ENCODE data around the gene MRPS15.

The MRPS15 gene

GRCh38 chr1:36463463-36463802 lies 751 bp downstream of the MRPS15 start:
- DNase-seq (ENCODE audit: low read depth in 4 of 4, low spot score in 1 of 4): no peak

DNA sequence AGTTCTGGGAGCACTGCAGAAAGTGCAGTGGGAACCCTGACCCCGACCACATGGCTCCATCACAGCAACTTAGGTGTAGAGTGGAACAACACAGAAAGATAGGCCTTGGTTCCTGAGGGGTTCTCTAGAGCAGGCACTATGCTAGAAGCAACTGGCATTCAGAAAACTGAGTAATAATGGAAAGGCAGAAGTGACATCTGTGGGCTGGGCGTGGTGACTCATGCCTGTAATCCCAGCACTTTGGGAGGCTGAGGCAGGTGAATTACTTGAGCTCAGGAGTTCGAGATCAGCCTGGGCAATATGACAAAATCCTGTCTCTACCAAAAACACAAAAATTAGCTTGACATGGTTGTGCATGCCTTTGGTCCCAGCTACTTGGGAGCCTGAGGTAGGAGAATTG lies 5.3 kb downstream of the MRPS15 start:
- peak in 3 of 4 experiments; percentile 12 to 60 (median 32) for DNase-seq (ENCODE audit: low read depth in 4 of 4, low spot score in 1 of 4)

DNA sequence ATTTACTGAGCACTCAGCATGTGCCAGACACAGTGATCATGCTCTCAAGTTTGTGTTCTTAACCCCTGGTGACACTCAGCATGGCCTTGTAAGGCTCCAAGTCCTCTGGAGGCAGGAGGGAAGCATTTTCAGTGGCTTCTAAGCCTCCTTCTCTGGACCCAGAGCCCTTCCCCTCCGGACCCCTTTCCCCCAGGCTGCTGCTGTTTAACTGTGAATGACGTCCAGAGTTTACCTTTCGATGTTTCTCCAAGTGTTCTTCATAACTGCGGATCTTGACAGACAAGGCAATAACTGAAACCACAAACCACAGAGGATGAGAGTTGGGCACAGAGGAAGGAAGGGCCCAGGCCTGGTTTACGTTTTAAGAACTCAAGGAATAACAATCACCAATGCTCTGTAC lies 6.5 kb downstream of the MRPS15 start:
- DNase-seq (ENCODE audit: low read depth in 4 of 4, low spot score in 1 of 4): no peak

DNA sequence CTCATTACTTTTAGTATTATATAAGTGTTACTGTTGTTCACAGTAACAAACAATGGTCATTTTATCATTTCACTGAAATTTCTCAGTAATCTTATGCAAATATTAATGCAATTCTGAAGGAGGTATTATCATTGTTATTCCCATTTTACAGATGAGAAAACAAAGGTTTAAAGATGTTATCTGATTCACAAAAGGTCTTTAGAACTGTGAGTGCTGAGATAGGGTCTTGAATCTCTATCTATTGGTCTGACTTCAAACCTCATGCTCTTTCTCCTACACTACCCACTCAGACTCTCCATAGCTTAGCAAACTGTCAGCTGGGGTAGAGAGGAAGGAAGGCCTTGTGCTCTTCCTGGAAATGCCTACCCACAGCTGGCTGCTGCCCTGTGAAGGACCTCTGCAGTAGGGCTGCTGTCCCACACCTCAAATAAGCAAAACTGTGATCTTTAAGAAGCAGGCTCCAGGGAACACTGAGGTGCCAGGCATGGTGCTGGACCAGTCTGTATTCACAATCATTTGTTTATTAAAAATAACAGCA lies 7.7 kb downstream of the MRPS15 start:
- no peak for DNase-seq (ENCODE audit: low read depth in 4 of 4, low spot score in 1 of 4)

GRCh38 chr1:36455386-36455785 lies 8.8 kb downstream of the MRPS15 start:
- no peak for DNase-seq (ENCODE audit: low read depth in 4 of 4, low spot score in 1 of 4)

DNA sequence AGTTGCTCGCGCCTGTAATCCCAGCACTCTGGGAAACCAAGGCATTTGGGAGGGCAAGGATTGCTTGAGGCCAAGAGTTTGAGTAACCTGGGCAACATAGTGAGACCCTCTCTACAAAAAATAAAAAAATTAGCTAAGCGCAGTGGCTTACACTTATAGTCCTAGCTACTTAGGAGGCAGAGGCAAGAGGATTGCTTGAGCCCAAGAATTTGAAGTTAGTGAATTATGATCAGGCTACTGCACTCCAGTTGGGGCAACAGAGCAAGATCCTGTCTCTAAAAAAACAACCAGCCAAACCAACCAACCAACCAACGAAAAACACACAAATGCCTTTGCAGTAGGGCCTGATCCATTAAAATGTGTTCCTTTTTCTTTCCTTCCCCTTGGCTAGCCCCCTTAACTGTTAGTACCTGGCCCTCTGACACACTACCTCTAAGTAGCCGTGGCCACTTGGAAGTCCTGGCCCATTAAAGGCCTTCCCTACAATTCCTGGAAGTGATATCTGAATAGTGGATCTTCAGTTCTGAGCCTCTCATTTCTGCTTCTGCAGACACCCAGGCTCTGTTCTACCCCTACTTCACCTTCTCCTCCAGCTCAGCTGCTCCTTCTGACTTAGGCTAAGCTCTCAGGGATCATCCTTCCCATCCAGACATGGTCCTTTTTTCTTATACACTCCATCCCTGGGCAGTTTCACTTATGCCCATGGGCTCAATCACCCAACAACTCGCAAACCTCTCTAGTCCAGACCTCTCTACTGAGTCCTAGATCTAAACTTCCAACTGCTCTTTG lies 10.4 kb downstream of the MRPS15 start:
- DNase-seq (ENCODE audit: low read depth in 4 of 4, low spot score in 1 of 4): no peak

DNA sequence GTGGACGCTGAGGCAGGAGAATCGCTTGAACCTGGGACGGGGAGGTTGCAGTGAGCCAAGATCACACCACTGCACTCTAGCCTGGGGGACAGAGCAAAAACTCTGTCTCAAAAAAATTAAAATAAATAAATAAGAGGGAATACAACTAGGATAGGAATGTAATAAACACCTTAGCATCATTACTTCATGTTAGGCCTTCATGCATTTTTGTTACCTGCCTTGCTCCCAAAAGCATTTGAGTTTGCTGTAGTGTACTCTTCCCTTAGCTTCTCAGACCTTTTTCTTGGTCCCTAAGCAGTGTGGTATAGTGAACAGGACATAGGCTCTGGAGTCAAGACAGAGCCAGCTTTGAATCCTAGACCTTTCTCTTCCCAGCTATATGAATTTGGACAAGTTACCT lies 11.1 kb downstream of the MRPS15 start:
- DNase-seq (ENCODE audit: low read depth in 4 of 4, low spot score in 1 of 4): no peak

- no peak for DNase-seq (ENCODE audit: low read depth in 4 of 4, low spot score in 1 of 4)
These were observed 13.3 kb downstream of the MRPS15 start for GRCh38 chr1:36450919-36451305.

DNA sequence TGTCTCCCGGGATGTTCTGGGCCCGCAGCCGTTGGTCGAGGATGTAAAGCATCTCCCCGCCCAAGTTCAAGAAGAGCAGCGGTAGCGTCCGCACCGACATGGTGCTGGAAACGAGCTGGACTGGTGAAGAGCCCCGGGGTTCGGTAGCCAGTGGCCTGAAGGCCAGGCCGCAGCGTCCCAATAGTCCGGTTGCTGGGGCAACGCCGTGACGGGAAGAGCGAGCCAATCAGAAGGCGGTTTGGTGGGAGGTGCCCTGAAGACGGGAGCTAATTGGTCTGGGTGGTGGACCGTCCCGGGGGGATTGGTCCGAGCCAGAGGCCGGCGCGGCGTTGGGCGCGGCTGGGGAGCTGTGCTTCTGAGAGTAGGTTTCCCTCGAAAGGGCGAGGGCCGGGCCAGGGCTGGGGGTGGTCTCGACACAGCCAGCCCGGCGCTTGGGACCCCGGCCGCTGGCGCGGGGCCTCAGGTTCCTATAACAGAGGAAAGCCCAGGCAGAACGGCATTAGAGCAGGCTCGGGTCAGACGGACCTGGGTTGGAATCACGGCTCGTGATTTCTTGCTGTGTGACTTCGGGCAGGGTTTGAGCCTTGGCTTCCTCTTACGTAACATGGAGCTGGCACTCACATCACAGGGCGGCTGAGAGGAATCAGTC lies 13.8 kb downstream of the MRPS15 start, which contains the start of gene OSCP1:
TSS of gene OSCP1 (minus strand) at position 182 of the 649 bp plus-strand sequence. CDS start at position 100, 82 bp downstream.
- peak; percentile 65 to 85 (median 73) for DNase-seq (ENCODE audit: low read depth in 4 of 4, low spot score in 1 of 4)

GRCh38 chr1:36448530-36449056 lies 15.6 kb downstream of the MRPS15 start:
- no peak for DNase-seq (ENCODE audit: low read depth in 4 of 4, low spot score in 1 of 4)

DNA sequence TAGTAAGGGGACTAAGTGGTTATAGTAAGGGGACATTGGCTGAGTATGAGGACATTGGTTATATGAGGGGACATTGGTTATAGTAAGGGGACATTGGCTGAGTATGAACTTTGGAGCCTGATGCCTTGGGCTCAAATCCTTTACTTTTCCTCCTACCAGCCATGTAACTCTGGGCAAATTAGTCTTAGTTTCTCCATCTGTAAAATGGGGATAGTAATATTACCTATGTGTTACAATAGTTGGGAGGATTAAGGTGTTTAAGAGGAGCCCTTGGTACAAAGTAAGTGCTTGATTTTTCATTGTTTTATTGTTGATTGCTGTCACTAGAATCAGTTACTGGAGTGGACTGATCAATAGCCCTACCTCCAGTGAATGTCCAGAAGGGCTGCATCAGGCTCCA lies 16.7 kb downstream of the MRPS15 start:
- no peak for DNase-seq (ENCODE audit: low read depth in 4 of 4, low spot score in 1 of 4)

GRCh38 chr1:36446746-36447145 lies 17.4 kb downstream of the MRPS15 start:
- no peak for DNase-seq (ENCODE audit: low read depth in 4 of 4, low spot score in 1 of 4)

- no peak for DNase-seq (ENCODE audit: low read depth in 4 of 4, low spot score in 1 of 4)
These were observed 17.9 kb downstream of the MRPS15 start for GRCh38 chr1:36446271-36446670.

DNA sequence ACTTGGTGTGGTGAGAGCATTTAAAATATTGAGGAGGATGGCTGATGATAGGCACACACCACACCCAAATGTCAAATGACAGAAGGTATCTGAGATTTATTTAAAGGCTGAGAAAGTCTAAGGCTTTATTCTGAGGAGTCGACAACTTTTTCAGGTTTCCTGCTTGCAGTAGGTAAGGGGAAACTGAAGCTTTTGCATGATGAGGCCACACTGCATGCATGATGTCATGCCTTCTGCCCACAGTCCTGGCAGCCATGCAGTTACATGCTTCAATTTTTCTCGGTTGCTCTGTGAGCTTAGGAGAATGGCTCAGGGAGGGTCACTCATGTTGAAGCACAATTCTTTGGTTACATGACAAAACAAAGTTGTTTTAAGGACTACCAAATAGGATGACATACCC lies 20.9 kb downstream of the MRPS15 start:
- no peak for DNase-seq (ENCODE audit: low read depth in 4 of 4, low spot score in 1 of 4)

DNA sequence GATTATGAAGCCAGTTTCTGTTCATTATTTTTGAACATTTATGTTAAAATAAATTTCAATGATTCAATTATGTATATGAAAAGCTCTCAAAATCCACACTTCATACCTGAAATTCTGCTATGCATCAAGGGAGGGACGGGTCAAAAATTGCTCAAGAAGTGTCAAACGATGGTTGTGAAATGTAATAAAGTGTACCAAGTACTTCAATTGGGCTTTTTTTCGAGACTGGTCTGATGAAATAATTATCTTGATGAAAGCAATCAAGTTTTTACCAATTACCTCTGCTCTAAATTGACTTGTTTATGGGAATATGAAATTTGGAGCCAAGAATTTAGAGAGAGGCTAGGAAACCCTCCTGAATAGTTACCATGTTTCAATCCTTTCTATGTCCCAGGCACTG lies 21.8 kb downstream of the MRPS15 start:
- no peak for DNase-seq (ENCODE audit: low read depth in 4 of 4, low spot score in 1 of 4)

DNA sequence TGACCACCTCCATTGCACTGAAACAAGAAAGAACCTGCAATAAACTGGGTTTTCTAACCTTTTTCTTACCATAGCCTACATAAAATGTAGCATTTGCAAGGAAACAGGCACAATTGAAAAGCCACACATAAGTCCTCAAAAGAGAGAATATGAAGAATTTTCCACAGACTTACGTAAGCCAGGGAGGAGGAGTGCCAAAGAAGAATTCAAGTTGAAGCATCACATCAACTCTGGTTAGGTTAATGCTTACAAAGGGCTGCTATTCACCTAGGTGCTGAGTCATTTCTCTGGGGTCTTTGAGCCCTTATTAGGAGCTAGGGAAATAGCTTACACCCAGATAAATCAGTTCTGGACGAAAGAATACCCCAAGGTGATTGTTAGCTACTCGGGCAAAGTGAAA lies 23.5 kb downstream of the MRPS15 start:
- no peak for DNase-seq (ENCODE audit: low read depth in 4 of 4, low spot score in 1 of 4)

DNA sequence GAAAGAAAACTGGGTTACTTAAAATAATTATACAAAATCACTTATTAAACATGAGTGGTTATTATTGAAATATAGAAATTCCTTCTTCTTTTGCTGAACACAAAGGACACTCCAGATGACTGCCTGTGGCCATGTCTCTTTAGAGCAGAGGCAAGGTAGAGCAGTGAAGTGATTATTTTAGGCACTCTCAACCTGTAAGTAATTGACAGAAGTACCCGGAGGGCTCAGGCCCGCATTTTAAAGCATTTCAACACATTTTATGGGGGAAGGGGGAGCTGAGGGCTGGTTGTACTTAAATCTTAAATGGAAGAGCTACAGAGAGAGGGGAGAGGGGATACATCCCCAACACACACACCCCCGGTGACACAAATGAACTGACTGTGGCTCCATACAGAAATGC lies 24.1 kb downstream of the MRPS15 start:
- no peak for DNase-seq (ENCODE audit: low read depth in 4 of 4, low spot score in 1 of 4)

GRCh38 chr1:36438715-36439114 lies 25.5 kb downstream of the MRPS15 start:
- DNase-seq (ENCODE audit: low read depth in 4 of 4, low spot score in 1 of 4): no peak

GRCh38 chr1:36436821-36437220 lies 27.4 kb downstream of the MRPS15 start:
- no peak for DNase-seq (ENCODE audit: low read depth in 4 of 4, low spot score in 1 of 4)

- DNase-seq (ENCODE audit: low read depth in 4 of 4, low spot score in 1 of 4): no peak
These were observed 31.1 kb downstream of the MRPS15 start for GRCh38 chr1:36433102-36433501.

- DNase-seq (ENCODE audit: low read depth in 4 of 4, low spot score in 1 of 4): no peak
These were observed 31.6 kb downstream of the MRPS15 start for GRCh38 chr1:36432616-36433015.

- DNase-seq (ENCODE audit: low read depth in 4 of 4, low spot score in 1 of 4): no peak
These were observed 38.4 kb downstream of the MRPS15 start for GRCh38 chr1:36425791-36426190.
